ENCODE measurements around the gene CCDC92. TPM values are rescaled to one million over a fixed set of nuclear protein-coding genes. Genes with fewer than 3 reads are reported as not detected.

CCDC92 gene
- polyA plus RNA-seq, 1 donor from 2014 or later, result 11.3 TPM

DNA sequence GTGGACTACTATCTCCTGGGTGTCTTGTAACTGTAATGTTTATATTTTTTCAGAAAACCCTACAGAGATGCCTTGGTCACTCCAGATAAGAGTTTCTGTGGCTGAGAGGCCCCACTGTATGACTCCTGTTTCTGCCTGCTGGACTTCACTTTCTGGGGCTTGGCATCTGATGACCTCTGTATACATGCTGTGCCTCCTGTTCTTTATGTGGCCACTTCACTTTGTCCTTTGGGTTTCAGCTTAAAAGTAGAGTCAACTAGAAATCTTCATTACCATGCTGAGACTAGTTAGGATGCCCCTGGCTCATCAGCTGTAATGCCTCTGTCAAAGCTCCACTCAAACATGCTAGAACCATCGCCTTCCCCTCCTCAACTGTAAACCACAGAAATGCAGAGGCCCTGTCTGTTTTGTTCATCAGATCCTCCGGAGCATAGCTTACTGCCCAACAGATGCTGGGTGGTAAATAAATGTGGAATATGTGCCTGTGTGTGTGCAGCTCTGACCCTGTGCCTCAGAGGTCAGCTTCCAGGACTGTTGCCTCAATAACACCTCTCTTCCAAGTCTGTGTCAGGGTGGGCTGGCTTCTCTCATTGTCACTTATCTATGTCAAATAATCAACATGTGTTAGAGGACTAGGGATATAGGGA is 25.8 kb upstream of the CCDC92 start:
- Histone ChIP-seq H2AFZ (ENCODE audit: low read depth, low read length) (no peak overlapping the region), H4K20me1 (ENCODE audit: insufficient read depth) (peaks cover 6% of the 10 kb centered on the region), H3K79me2 (replicated peaks; ENCODE audit: insufficient read depth, low read length) (peaks cover 57% of the 10 kb centered on the region), H3K4me2 (ENCODE audit: low read length) (no peak overlapping the region), H3K9ac (ENCODE audit: low read length) (no peak overlapping the region), H3K27me3 (ENCODE audit: insufficient read depth, low read depth, low read length) (no peaks in the 10 kb centered on the region), H3F3A (ENCODE audit: insufficient read depth, low read length, poor library complexity, severe bottlenecking) (no peaks in the 10 kb centered on the region), H3K9me3 (ENCODE audit: low read length) (no peaks in the 10 kb centered on the region), H3K36me3 (ENCODE audit: insufficient read depth, low read length) (peaks cover 11% of the 10 kb centered on the region), H3K9me2 (ENCODE audit: insufficient read depth, low read length) (no peaks in the 10 kb centered on the region), H3K4me3 (ENCODE audit: low read length) (no peak overlapping the region), H3K27ac (ENCODE audit: low read length) (no peak overlapping the region)
- TF ChIP-seq RAD21 (conservative IDR thresholded peaks at IDR 0.05), result no peak
- TF ChIP-seq, protein P1, sequence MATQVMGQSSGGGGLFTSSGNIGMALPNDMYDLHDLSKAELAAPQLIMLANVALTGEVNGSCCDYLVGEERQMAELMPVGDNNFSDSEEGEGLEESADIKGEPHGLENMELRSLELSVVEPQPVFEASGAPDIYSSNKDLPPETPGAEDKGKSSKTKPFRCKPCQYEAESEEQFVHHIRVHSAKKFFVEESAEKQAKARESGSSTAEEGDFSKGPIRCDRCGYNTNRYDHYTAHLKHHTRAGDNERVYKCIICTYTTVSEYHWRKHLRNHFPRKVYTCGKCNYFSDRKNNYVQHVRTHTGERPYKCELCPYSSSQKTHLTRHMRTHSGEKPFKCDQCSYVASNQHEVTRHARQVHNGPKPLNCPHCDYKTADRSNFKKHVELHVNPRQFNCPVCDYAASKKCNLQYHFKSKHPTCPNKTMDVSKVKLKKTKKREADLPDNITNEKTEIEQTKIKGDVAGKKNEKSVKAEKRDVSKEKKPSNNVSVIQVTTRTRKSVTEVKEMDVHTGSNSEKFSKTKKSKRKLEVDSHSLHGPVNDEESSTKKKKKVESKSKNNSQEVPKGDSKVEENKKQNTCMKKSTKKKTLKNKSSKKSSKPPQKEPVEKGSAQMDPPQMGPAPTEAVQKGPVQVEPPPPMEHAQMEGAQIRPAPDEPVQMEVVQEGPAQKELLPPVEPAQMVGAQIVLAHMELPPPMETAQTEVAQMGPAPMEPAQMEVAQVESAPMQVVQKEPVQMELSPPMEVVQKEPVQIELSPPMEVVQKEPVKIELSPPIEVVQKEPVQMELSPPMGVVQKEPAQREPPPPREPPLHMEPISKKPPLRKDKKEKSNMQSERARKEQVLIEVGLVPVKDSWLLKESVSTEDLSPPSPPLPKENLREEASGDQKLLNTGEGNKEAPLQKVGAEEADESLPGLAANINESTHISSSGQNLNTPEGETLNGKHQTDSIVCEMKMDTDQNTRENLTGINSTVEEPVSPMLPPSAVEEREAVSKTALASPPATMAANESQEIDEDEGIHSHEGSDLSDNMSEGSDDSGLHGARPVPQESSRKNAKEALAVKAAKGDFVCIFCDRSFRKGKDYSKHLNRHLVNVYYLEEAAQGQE (IDR thresholded peaks at IDR 0.05; ENCODE audit: borderline replicate concordance), result no peak
- no peak for TF ChIP-seq TAF1 (IDR thresholded peaks at IDR 0.05; ENCODE audit: low read depth)
- TF ChIP-seq POLR2AphosphoS5 (IDR thresholded peaks at IDR 0.05), result no peak
- no peak for TF ChIP-seq EP300 (conservative IDR thresholded peaks at IDR 0.05; ENCODE audit: poor library complexity, severe bottlenecking)
- TF ChIP-seq, protein P2, sequence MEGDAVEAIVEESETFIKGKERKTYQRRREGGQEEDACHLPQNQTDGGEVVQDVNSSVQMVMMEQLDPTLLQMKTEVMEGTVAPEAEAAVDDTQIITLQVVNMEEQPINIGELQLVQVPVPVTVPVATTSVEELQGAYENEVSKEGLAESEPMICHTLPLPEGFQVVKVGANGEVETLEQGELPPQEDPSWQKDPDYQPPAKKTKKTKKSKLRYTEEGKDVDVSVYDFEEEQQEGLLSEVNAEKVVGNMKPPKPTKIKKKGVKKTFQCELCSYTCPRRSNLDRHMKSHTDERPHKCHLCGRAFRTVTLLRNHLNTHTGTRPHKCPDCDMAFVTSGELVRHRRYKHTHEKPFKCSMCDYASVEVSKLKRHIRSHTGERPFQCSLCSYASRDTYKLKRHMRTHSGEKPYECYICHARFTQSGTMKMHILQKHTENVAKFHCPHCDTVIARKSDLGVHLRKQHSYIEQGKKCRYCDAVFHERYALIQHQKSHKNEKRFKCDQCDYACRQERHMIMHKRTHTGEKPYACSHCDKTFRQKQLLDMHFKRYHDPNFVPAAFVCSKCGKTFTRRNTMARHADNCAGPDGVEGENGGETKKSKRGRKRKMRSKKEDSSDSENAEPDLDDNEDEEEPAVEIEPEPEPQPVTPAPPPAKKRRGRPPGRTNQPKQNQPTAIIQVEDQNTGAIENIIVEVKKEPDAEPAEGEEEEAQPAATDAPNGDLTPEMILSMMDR (IDR thresholded peaks at IDR 0.05; ENCODE audit: poor library complexity, severe bottlenecking), result no peak
- no peak for TF ChIP-seq MXI1 (conservative IDR thresholded peaks at IDR 0.05; ENCODE audit: poor library complexity, severe bottlenecking)
- no peak for TF ChIP-seq EZH2 (IDR thresholded peaks at IDR 0.05; ENCODE audit: borderline replicate concordance, insufficient read depth, low read length, poor library complexity, severe bottlenecking)
- TF ChIP-seq SMC3 (conservative IDR thresholded peaks at IDR 0.05; ENCODE audit: poor library complexity), result no peak

DNA sequence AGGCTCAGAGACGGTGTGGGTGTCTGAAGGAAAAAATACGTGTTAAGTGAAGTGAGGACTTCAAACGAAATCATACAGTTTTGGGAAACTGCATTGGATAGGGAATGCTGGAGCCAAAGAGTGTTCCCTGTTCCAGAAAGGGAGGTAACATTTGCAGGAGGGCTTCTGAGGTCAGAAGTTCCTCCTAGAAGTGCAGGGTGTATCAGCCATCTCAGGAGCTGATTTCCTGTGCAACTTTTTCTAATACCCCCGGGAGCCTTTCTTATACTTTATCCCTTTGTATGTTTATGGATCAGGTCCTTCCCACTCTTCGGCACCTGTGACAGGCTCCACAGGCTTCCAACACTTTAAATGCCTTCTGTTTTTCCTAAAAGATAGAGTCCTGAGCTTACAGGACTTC is 25.3 kb upstream of the CCDC92 start:
- no peaks in the 10 kb centered on the region for H3K9me3 ChIP-seq (ENCODE audit: low read length)
- H3K27ac ChIP-seq (ENCODE audit: low read length), result no peak overlapping the region
- H3K27me3 ChIP-seq (ENCODE audit: insufficient read depth, low read depth, low read length), result no peaks in the 10 kb centered on the region
- H2AFZ ChIP-seq (ENCODE audit: low read depth, low read length), result no peak overlapping the region
- H3K79me2 ChIP-seq (replicated peaks; ENCODE audit: insufficient read depth, low read length), result peaks cover 63% of the 10 kb centered on the region
- H3K4me2 ChIP-seq (ENCODE audit: low read length), result no peak overlapping the region
- no peaks in the 10 kb centered on the region for H3K9me2 ChIP-seq (ENCODE audit: insufficient read depth, low read length)
- H3K9ac ChIP-seq (ENCODE audit: low read length), result no peak overlapping the region
- H3F3A ChIP-seq (ENCODE audit: insufficient read depth, low read length, poor library complexity, severe bottlenecking), result no peaks in the 10 kb centered on the region
- TF ChIP-seq POLR2AphosphoS5 (IDR thresholded peaks at IDR 0.05) (no peak), RAD21 (conservative IDR thresholded peaks at IDR 0.05) (no peak), EZH2 (IDR thresholded peaks at IDR 0.05; ENCODE audit: borderline replicate concordance, insufficient read depth, low read length, poor library complexity, severe bottlenecking) (no peak), SMC3 (conservative IDR thresholded peaks at IDR 0.05; ENCODE audit: poor library complexity) (no peak), MXI1 (conservative IDR thresholded peaks at IDR 0.05; ENCODE audit: poor library complexity, severe bottlenecking) (no peak), EP300 (conservative IDR thresholded peaks at IDR 0.05; ENCODE audit: poor library complexity, severe bottlenecking) (no peak), TAF1 (IDR thresholded peaks at IDR 0.05; ENCODE audit: low read depth) (no peak)
- TF ChIP-seq, protein P2 (IDR thresholded peaks at IDR 0.05; ENCODE audit: poor library complexity, severe bottlenecking), result no peak
- TF ChIP-seq, protein P1 (IDR thresholded peaks at IDR 0.05; ENCODE audit: borderline replicate concordance), result no peak
- H3K36me3 ChIP-seq (ENCODE audit: insufficient read depth, low read length), result peaks cover 10% of the 10 kb centered on the region
- no peak overlapping the region for H3K4me3 ChIP-seq (ENCODE audit: low read length)
- peaks cover 6% of the 10 kb centered on the region for H4K20me1 ChIP-seq (ENCODE audit: insufficient read depth)
